Measurements from ENCODE around the gene TANC2. TPM values are rescaled to one million over a fixed set of nuclear protein-coding genes. Genes with fewer than 3 reads are reported as not detected.
A peak's percentile ranks its signal among the peaks of the same experiment; 100 is the strongest.

The TANC2 gene
- total and polyA plus RNA-seq, 9 of the 15 experiments (the other 6 are each of a cell fraction or from before 2014, with no cell fraction given): 0.46 to 7.8 (median 4.5) TPM

GRCh38 chr17:62925267-62925836, 40.7 kb upstream of the TANC2 start (continued):
- TF ChIP-seq, protein P1, sequence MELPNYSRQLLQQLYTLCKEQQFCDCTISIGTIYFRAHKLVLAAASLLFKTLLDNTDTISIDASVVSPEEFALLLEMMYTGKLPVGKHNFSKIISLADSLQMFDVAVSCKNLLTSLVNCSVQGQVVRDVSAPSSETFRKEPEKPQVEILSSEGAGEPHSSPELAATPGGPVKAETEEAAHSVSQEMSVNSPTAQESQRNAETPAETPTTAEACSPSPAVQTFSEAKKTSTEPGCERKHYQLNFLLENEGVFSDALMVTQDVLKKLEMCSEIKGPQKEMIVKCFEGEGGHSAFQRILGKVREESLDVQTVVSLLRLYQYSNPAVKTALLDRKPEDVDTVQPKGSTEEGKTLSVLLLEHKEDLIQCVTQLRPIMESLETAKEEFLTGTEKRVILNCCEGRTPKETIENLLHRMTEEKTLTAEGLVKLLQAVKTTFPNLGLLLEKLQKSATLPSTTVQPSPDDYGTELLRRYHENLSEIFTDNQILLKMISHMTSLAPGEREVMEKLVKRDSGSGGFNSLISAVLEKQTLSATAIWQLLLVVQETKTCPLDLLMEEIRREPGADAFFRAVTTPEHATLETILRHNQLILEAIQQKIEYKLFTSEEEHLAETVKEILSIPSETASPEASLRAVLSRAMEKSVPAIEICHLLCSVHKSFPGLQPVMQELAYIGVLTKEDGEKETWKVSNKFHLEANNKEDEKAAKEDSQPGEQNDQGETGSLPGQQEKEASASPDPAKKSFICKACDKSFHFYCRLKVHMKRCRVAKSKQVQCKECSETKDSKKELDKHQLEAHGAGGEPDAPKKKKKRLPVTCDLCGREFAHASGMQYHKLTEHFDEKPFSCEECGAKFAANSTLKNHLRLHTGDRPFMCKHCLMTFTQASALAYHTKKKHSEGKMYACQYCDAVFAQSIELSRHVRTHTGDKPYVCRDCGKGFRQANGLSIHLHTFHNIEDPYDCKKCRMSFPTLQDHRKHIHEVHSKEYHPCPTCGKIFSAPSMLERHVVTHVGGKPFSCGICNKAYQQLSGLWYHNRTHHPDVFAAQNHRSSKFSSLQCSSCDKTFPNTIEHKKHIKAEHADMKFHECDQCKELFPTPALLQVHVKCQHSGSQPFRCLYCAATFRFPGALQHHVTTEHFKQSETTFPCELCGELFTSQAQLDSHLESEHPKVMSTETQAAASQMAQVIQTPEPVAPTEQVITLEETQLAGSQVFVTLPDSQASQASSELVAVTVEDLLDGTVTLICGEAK (IDR thresholded peaks at IDR 0.05): peak; percentile 89
- TF ChIP-seq, protein P1 (CRISPR knock-in tag; IDR thresholded peaks at IDR 0.05): peak; percentile 65; the same call in 1 of the 2 replicates
- TF ChIP-seq TEAD2 (tag; IDR thresholded peaks at IDR 0.05): no peak
- no peak for TF ChIP-seq MEIS2 (IDR thresholded peaks at IDR 0.05; ENCODE audit: partially characterized antibody)
- no peak for TF ChIP-seq POLR3G (IDR thresholded peaks at IDR 0.05; ENCODE audit: extremely low read depth, insufficient read length, insufficient replicate concordance)
- no peak for TF ChIP-seq MECOM (CRISPR knock-in tag; IDR thresholded peaks at IDR 0.05)
- TF ChIP-seq, protein P2, sequence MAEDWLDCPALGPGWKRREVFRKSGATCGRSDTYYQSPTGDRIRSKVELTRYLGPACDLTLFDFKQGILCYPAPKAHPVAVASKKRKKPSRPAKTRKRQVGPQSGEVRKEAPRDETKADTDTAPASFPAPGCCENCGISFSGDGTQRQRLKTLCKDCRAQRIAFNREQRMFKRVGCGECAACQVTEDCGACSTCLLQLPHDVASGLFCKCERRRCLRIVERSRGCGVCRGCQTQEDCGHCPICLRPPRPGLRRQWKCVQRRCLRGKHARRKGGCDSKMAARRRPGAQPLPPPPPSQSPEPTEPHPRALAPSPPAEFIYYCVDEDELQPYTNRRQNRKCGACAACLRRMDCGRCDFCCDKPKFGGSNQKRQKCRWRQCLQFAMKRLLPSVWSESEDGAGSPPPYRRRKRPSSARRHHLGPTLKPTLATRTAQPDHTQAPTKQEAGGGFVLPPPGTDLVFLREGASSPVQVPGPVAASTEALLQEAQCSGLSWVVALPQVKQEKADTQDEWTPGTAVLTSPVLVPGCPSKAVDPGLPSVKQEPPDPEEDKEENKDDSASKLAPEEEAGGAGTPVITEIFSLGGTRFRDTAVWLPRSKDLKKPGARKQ (CRISPR knock-in tag; IDR thresholded peaks at IDR 0.05): no peak
- no peak for TF ChIP-seq ZNF764 (CRISPR knock-in tag; IDR thresholded peaks at IDR 0.05; ENCODE audit: low read depth)
- no peak for TF ChIP-seq SFPQ (IDR thresholded peaks at IDR 0.05; ENCODE audit: low read depth, low read length)
- TF ChIP-seq ZNF830 (CRISPR knock-in tag; IDR thresholded peaks at IDR 0.05): no peak
- TF ChIP-seq ADNP (tag; IDR thresholded peaks at IDR 0.05): no peak
- no peak for TF ChIP-seq DIDO1 (tag; IDR thresholded peaks at IDR 0.05; ENCODE audit: low read depth)
